Dendritic cell treated with granulocyte-macrophage colony-stimulating factor and Interleukin-4, amounts not matched to agents 40 ng/mL and 50 ng/mL, for 4 days (primary cell): ENCODE measurements around the gene CGN.

ENCODE experiments used
- H3K27ac Mint-ChIP-seq: one replicate; pipeline ENCODE4 v1.8.0; 2022; ENCODE audit warnings: mild to moderate bottlenecking, mixed read lengths
- H3K27me3 Mint-ChIP-seq: one replicate; pipeline ENCODE4 v1.8.0; 2022; ENCODE audit warnings: mild to moderate bottlenecking, mixed read lengths
- H3K36me3 Mint-ChIP-seq: one replicate; pipeline ENCODE4 v1.8.0; 2022; ENCODE audit warnings: low read depth, mixed read lengths
- H3K4me1 Mint-ChIP-seq: one replicate; pipeline ENCODE4 v1.8.0; 2022; ENCODE audit warnings: low read depth, mixed read lengths
- H3K4me3 Mint-ChIP-seq: one replicate; pipeline ENCODE4 v1.8.0; 2022; ENCODE audit warnings: mild to moderate bottlenecking, moderate library complexity, mixed read lengths
- H3K9me3 Mint-ChIP-seq: one replicate; pipeline ENCODE4 v1.8.0; 2022; ENCODE audit warnings: mixed read lengths
- intact Hi-C: fragments of 100-400 bp; cut with micrococcal nuclease; formaldehyde crosslinking; loops from one replicate; pipeline ENCODE4 v1.15.0; 2022

CGN gene

GRCh38 chr1:151491641-151492040 lies 19.5 kb upstream of the CGN start:
- Mint-ChIP-seq H3K27me3 (peaks cover 5% of the 10 kb centered on the region), H3K4me1 (peaks cover 4% of the 10 kb centered on the region), H3K4me3 (no peak overlapping the region), H3K9me3 (no peaks in the 10 kb centered on the region), H3K27ac (no peak overlapping the region), H3K36me3 (no peaks in the 10 kb centered on the region)
- intact Hi-C loops, result no loop called here

- Mint-ChIP-seq H3K27ac (no peak overlapping the region), H3K36me3 (no peaks in the 10 kb centered on the region), H3K4me1 (peaks cover 4% of the 10 kb centered on the region), H3K27me3 (peaks cover 5% of the 10 kb centered on the region), H3K9me3 (no peaks in the 10 kb centered on the region), H3K4me3 (no peak overlapping the region)
- intact Hi-C loops, result no loop called here
Observed at GRCh38 chr1:151492120-151492519, 19.1 kb upstream of the CGN start.

- H3K36me3 Mint-ChIP-seq, result no peaks in the 10 kb centered on the region
- H3K4me1 Mint-ChIP-seq, result peaks cover 4% of the 10 kb centered on the region
- intact Hi-C loops, result no loop called here
- H3K9me3 Mint-ChIP-seq, result no peaks in the 10 kb centered on the region
- H3K4me3 Mint-ChIP-seq, result no peak overlapping the region
- H3K27ac Mint-ChIP-seq, result no peak overlapping the region
- peaks cover 4% of the 10 kb centered on the region for H3K27me3 Mint-ChIP-seq
Observed at GRCh38 chr1:151493042-151493441, 18.1 kb upstream of the CGN start.

- H3K4me3 Mint-ChIP-seq, result no peak overlapping the region
- H3K27ac Mint-ChIP-seq, result no peak overlapping the region
- no peaks in the 10 kb centered on the region for H3K36me3 Mint-ChIP-seq
- peaks cover 8% of the 10 kb centered on the region for H3K27me3 Mint-ChIP-seq
- H3K9me3 Mint-ChIP-seq, result no peaks in the 10 kb centered on the region
- intact Hi-C loops, result no loop called here
- peaks cover 4% of the 10 kb centered on the region for H3K4me1 Mint-ChIP-seq
Observed at GRCh38 chr1:151494741-151495281, 16.4 kb upstream of the CGN start.

- H3K36me3 Mint-ChIP-seq, result no peaks in the 10 kb centered on the region
- H3K4me3 Mint-ChIP-seq, result no peak overlapping the region
- peaks cover 4% of the 10 kb centered on the region for H3K4me1 Mint-ChIP-seq
- peaks cover 8% of the 10 kb centered on the region for H3K27me3 Mint-ChIP-seq
- intact Hi-C loops, result no loop called here
- H3K27ac Mint-ChIP-seq, result no peak overlapping the region
- no peaks in the 10 kb centered on the region for H3K9me3 Mint-ChIP-seq
Observed at GRCh38 chr1:151495316-151495715, 15.9 kb upstream of the CGN start.

DNA sequence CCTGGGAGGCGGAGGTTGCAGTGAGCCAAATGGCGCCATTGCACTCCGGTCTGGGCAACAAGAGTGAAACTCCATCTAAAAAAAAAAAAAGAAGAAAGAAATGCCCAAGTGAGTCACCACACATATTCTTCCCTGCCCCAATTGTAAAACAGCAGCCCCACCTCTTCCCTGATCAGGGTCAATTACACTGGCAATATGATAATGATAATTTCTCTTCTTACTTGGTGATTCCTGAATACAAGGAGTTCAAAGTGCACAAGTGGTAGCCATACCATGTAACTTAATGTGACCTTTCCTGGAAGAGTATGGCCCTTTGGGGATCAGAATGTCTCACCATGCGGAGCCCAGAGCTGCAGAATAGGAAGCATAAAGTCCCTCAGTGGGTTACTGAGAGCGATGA lies 11.8 kb upstream of the CGN start:
- intact Hi-C loops, result no loop called here
- H3K36me3 Mint-ChIP-seq, result no peaks in the 10 kb centered on the region
- peaks cover 4% of the 10 kb centered on the region for H3K4me1 Mint-ChIP-seq
- no peak overlapping the region for H3K27ac Mint-ChIP-seq
- H3K4me3 Mint-ChIP-seq, result no peak overlapping the region
- no peaks in the 10 kb centered on the region for H3K9me3 Mint-ChIP-seq
- H3K27me3 Mint-ChIP-seq, result peaks cover 15% of the 10 kb centered on the region

DNA sequence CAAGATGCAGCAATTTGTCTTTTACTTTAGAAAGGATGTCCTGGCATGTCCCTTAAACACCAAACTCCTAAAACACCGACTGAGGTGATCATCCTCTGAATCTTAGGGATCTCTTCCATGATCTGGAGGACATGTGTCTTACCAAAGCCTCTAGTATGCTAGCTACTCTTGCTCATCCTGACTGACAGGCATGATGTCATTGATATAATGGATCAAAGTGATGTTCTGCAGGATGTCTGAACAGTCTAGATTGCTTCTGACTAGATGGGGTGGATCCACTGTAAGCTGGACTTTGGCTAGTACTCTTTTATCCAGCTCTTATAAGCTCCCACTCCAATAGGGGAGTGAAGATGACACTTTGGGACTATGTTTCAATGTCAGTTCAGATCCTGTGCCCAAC lies 11.3 kb upstream of the CGN start:
- no peaks in the 10 kb centered on the region for H3K9me3 Mint-ChIP-seq
- peaks cover under 1% of the 10 kb centered on the region for H3K4me1 Mint-ChIP-seq
- H3K27ac Mint-ChIP-seq, result no peak overlapping the region
- intact Hi-C loops, result no loop called here
- H3K27me3 Mint-ChIP-seq, result peaks cover 15% of the 10 kb centered on the region
- H3K36me3 Mint-ChIP-seq, result no peaks in the 10 kb centered on the region
- no peak overlapping the region for H3K4me3 Mint-ChIP-seq

DNA sequence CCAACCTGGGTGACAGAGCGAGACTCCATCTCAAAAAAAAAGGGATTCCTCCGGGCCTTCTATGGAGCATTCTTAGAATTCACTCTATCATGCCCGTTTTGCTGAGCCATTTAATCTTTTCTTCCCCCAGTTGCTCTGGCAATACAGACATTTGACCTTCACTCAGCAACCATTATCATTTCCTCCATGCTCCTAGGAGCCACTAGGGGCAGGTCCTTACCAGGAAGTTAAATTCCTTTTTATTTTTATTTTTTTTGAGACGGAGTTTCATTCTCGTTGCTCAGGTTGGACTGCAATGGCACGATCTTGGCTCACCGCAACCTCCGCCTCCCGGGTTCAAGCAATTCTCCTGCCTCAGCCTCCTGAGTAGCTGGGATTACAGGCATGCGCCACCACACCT lies 9.7 kb upstream of the CGN start:
- Mint-ChIP-seq H3K36me3 (no peaks in the 10 kb centered on the region), H3K9me3 (no peaks in the 10 kb centered on the region), H3K27ac (no peak overlapping the region), H3K27me3 (peaks cover 29% of the 10 kb centered on the region), H3K4me3 (no peak overlapping the region), H3K4me1 (no peaks in the 10 kb centered on the region)
- intact Hi-C loops, result no loop called here

- Mint-ChIP-seq H3K27ac (no peak overlapping the region), H3K4me3 (no peak overlapping the region), H3K4me1 (no peaks in the 10 kb centered on the region), H3K9me3 (no peaks in the 10 kb centered on the region), H3K36me3 (no peaks in the 10 kb centered on the region), H3K27me3 (peaks cover 33% of the 10 kb centered on the region)
- intact Hi-C loops, result no loop called here
Observed at GRCh38 chr1:151502035-151502700, 9.0 kb upstream of the CGN start.

- no peaks in the 10 kb centered on the region for H3K36me3 Mint-ChIP-seq
- no peak overlapping the region for H3K4me3 Mint-ChIP-seq
- H3K27me3 Mint-ChIP-seq, result peaks cover 39% of the 10 kb centered on the region
- H3K9me3 Mint-ChIP-seq, result no peaks in the 10 kb centered on the region
- H3K4me1 Mint-ChIP-seq, result no peaks in the 10 kb centered on the region
- H3K27ac Mint-ChIP-seq, result no peak overlapping the region
- intact Hi-C loops, result no loop called here
Observed at GRCh38 chr1:151502859-151503780, 8.1 kb upstream of the CGN start.

- no peaks in the 10 kb centered on the region for H3K9me3 Mint-ChIP-seq
- no peaks in the 10 kb centered on the region for H3K4me1 Mint-ChIP-seq
- H3K27me3 Mint-ChIP-seq, result peaks cover 41% of the 10 kb centered on the region
- H3K36me3 Mint-ChIP-seq, result no peaks in the 10 kb centered on the region
- intact Hi-C loops, result no loop called here
- H3K27ac Mint-ChIP-seq, result no peak overlapping the region
- no peak overlapping the region for H3K4me3 Mint-ChIP-seq
Observed at GRCh38 chr1:151504252-151504651, 6.9 kb upstream of the CGN start.

GRCh38 chr1:151504759-151505158 lies 6.4 kb upstream of the CGN start:
- intact Hi-C loops, result no loop called here
- H3K4me1 Mint-ChIP-seq, result no peaks in the 10 kb centered on the region
- no peak overlapping the region for H3K4me3 Mint-ChIP-seq
- H3K27ac Mint-ChIP-seq, result no peak overlapping the region
- H3K9me3 Mint-ChIP-seq, result no peaks in the 10 kb centered on the region
- H3K27me3 Mint-ChIP-seq, result peaks cover 46% of the 10 kb centered on the region
- H3K36me3 Mint-ChIP-seq, result no peaks in the 10 kb centered on the region

GRCh38 chr1:151508833-151509232 lies 2.4 kb upstream of the CGN start:
- no peak overlapping the region for H3K27ac Mint-ChIP-seq
- intact Hi-C loops, result no loop called here
- H3K9me3 Mint-ChIP-seq, result no peaks in the 10 kb centered on the region
- H3K36me3 Mint-ChIP-seq, result no peaks in the 10 kb centered on the region
- H3K4me1 Mint-ChIP-seq, result peaks cover 33% of the 10 kb centered on the region
- H3K27me3 Mint-ChIP-seq, result peaks cover 67% of the 10 kb centered on the region
- no peak overlapping the region for H3K4me3 Mint-ChIP-seq

DNA sequence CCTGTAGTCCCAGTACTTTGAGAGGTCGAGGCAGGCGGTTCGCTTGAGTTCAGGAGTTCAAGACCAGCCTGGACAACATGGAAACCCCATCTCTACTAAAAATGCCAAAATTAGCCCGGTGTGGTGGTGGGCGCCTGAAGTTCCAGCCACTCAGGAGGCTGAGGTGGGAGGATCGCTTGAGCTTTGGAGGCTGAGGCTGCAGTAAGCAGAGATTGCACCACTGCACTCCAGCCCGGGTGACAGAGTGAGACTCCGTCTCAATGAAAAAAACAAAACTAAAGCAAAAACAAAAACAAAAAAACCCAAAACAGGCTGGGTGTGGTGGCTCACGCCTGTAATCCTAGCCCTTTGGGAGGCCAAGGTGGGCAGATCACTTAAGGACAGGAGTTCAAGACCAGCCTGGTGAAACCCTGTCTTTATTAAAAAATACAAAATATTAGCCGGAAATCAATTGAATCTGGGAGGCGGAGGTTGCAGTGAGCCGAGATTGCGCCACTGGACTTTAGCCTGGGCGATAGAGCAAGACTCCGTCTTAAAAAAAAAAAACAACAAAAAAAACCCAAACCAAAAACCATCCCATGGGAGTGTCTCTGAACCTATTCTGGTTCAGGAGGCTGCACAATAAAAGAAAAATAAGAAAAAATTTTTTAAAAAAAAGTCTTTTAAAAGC lies 1.7 kb upstream of the CGN start:
- H3K4me1 Mint-ChIP-seq, result peaks cover 36% of the 10 kb centered on the region
- no peaks in the 10 kb centered on the region for H3K36me3 Mint-ChIP-seq
- no peak overlapping the region for H3K27ac Mint-ChIP-seq
- intact Hi-C loops, result no loop called here
- H3K9me3 Mint-ChIP-seq, result no peaks in the 10 kb centered on the region
- H3K4me3 Mint-ChIP-seq, result no peak overlapping the region
- H3K27me3 Mint-ChIP-seq, result peaks cover 67% of the 10 kb centered on the region
